IMR-90 (cell line): Measurements from ENCODE around the gene CXXC1. TPM values are rescaled to one million over a fixed set of nuclear protein-coding genes. Genes with fewer than 3 reads are reported as not detected.

Experiments used
- ATAC-seq: fragments of 200-7000 bp; cut with Tn5 transposase; 2 replicates; pipeline ENCODE4 v1.9.1; 2020; ENCODE audit warnings: low read depth, mild to moderate bottlenecking, moderate library complexity
- BruUV-seq: library from RNA; stranded (reverse); fragments of 400-500 nt; replicated peaks from 2 replicates; lab custom pipeline; 2021; lab: Mats Ljungman, UMichigan
- CTCF ChIA-PET: fragments of 300-600 bp; formaldehyde crosslinking; extraction: SDS; loops from one replicate; lab custom pipeline; 2021; ENCODE audit warnings: antibody characterized with exemption; lab: Yijun Ruan, JAX
- POLR2A ChIA-PET: fragments of 300-600 bp; sonication (Branson Sonifier 250); formaldehyde crosslinking; loops from one replicate; lab custom pipeline; 2022; ENCODE audit warnings: antibody characterized with exemption; ENCODE audit not compliant: unreplicated experiment; lab: Charles Lee
- DNase-seq: peaks from one replicate; pipeline ENCODE4 v3.0.0; 2013
- H2AFZ ChIP-seq: replicated peaks from 2 replicates; pipeline ENCODE3; 2013; ENCODE audit warnings: low read length, mild to moderate bottlenecking; ENCODE audit not compliant: poor library complexity
- H2AK5ac ChIP-seq: 2 replicates; pipeline ENCODE4 v1.6.1; 2013; ENCODE audit warnings: low read depth, low read length, inconsistent platforms
- H2AK9ac ChIP-seq: replicated peaks from 2 replicates; pipeline ENCODE3; 2013; ENCODE audit warnings: mild to moderate bottlenecking, low read depth, low read length, moderate library complexity; ENCODE audit not compliant: poor library complexity
- H2BK120ac ChIP-seq: 2 replicates; pipeline ENCODE4 v1.6.1; 2013; ENCODE audit warnings: low read depth, low read length, inconsistent platforms
- H2BK15ac ChIP-seq: 3 replicates; pipeline ENCODE4 v1.6.1; 2013; ENCODE audit warnings: low read depth, low read length, inconsistent platforms
- H2BK20ac ChIP-seq: 2 replicates; pipeline ENCODE4 v1.6.1; 2013; ENCODE audit warnings: low read depth, mild to moderate bottlenecking, inconsistent platforms, low read length, moderate library complexity
- H2BK5ac ChIP-seq: 2 replicates; pipeline ENCODE4 v1.6.1; 2013; ENCODE audit warnings: mild to moderate bottlenecking, low read depth, low read length, inconsistent platforms; ENCODE audit not compliant: poor library complexity, severe bottlenecking
- H3K14ac ChIP-seq: replicated peaks from 2 replicates; pipeline ENCODE4 v1.6.1; 2013; ENCODE audit warnings: low read depth, low read length, inconsistent platforms
- H3K18ac ChIP-seq: 2 replicates; pipeline ENCODE4 v1.6.1; 2013; ENCODE audit warnings: low read depth, low read length, control low read depth
- H3K23ac ChIP-seq: 2 replicates; pipeline ENCODE4 v1.6.1; 2013; ENCODE audit warnings: low read depth, low read length, inconsistent platforms
- H3K27ac ChIP-seq: 2 replicates; pipeline ENCODE4 v1.5.1; 2013; ENCODE audit warnings: mild to moderate bottlenecking, control low read depth, low read length; ENCODE audit not compliant: insufficient read depth
- H3K27me3 ChIP-seq: 2 replicates; pipeline ENCODE4 v1.6.1; 2013; ENCODE audit warnings: low read length; ENCODE audit not compliant: control insufficient read depth, insufficient read depth
- H3K36me3 ChIP-seq: 2 replicates; pipeline ENCODE4 v1.6.1; 2013; ENCODE audit warnings: low read length, mixed read lengths; ENCODE audit not compliant: control insufficient read depth, insufficient read depth
- H3K4ac ChIP-seq: 2 replicates; pipeline ENCODE4 v1.6.1; 2013; ENCODE audit warnings: low read depth, low read length, inconsistent platforms
- H3K4me1 ChIP-seq: 2 replicates; pipeline ENCODE4 v1.6.1; 2013; ENCODE audit warnings: low read length, mixed read lengths; ENCODE audit not compliant: control insufficient read depth, insufficient read depth
- H3K4me2 ChIP-seq: 2 replicates; pipeline ENCODE4 v1.6.1; 2013; ENCODE audit warnings: low read depth, mild to moderate bottlenecking, control low read depth, low read length, moderate library complexity
- H3K4me3 ChIP-seq: 2 replicates; pipeline ENCODE4 v1.5.1; 2013; ENCODE audit warnings: low read depth, mild to moderate bottlenecking, control low read depth, low read length, moderate library complexity; ENCODE audit not compliant: insufficient read depth
- H3K56ac ChIP-seq: 2 replicates; pipeline ENCODE4 v1.6.1; 2013; ENCODE audit warnings: low read length, inconsistent platforms; ENCODE audit not compliant: insufficient read depth; ENCODE audit errors: extremely low read depth
- H3K79me1 ChIP-seq, 2 experiments: 2 replicates each; pipeline ENCODE4 v1.6.1; 2013; ENCODE audit warnings: low read length in 2 of 2, inconsistent platforms in 1 of 2, low read depth in 1 of 2
- H3K9ac ChIP-seq: 2 replicates; pipeline ENCODE4 v1.6.1; 2013; ENCODE audit warnings: low read depth, low read length, control low read depth
- H3K9me1 ChIP-seq: 2 replicates; pipeline ENCODE4 v1.6.1; 2013; ENCODE audit warnings: low read length, inconsistent platforms; ENCODE audit not compliant: insufficient read depth
- H3K9me3 ChIP-seq: 2 replicates; pipeline ENCODE4 v1.6.1; 2013; ENCODE audit warnings: low read length; ENCODE audit not compliant: control insufficient read depth, insufficient read depth
- H4K20me1 ChIP-seq: 2 replicates; pipeline ENCODE4 v1.6.1; 2013; ENCODE audit warnings: low read length, inconsistent platforms; ENCODE audit not compliant: insufficient read depth
- H4K5ac ChIP-seq: 2 replicates; pipeline ENCODE4 v1.6.1; 2013; ENCODE audit warnings: mild to moderate bottlenecking, low read depth, low read length, control low read depth
- H4K8ac ChIP-seq, 2 experiments: 2 replicates each; pipeline ENCODE4 v1.6.1; 2013; ENCODE audit warnings: low read depth in 2 of 2, low read length in 2 of 2, control low read depth in 1 of 2, inconsistent platforms in 1 of 2
- H4K91ac ChIP-seq: 2 replicates; pipeline ENCODE4 v1.6.1; 2013; ENCODE audit warnings: low read depth, low read length, inconsistent platforms; ENCODE audit not compliant: insufficient read depth
- POLR2A ChIP-seq: IDR thresholded peaks from 2 replicates; pipeline ENCODE4 v1.6.1; 2012; ENCODE audit warnings: mild to moderate bottlenecking, low read depth, low read length
- WGBS, 2 experiments: methylation state at CpG; one replicate each; pipeline versions ENCODE4 v1.1.5 to v1.1.7; 2013; ENCODE audit warnings: missing lambda C conversion rate in 2 of 2; ENCODE audit not compliant: insufficient read length in 1 of 2; ENCODE audit errors: extremely low coverage in 2 of 2; 5-methylcytosine and 5-hydroxymethylcytosine counted together
- dilution Hi-C: fragments of 300-500 bp; cut with HindIII; formaldehyde crosslinking; loops from one replicate; pipeline ENCODE4 v1.14.3; 2018; ENCODE audit warnings: low sequenced_read_pairs; ENCODE audit not compliant: unreplicated experiment
- in situ Hi-C: fragments of 300-500 bp; cut with MboI; formaldehyde crosslinking; loops from 3 replicates; pipeline ENCODE4 v1.14.3; 2019; ENCODE audit warnings: low sequenced_read_pairs, inconsistent platforms, mixed read lengths
- intact Hi-C: fragments of 100-400 bp; cut with micrococcal nuclease; formaldehyde crosslinking; loops from 2 replicates; pipeline ENCODE4 v1.10.0; 2022
- polyA plus RNA-seq, 3 experiments: library from polyadenylated mRNA; depleted of rRNA; stranded (reverse); fragments of >200 nt; gene quantifications; 2 replicates each; pipeline ENCODE4 v1.2.3, GENCODE V29; 2012; ENCODE audit warnings: low replicate concordance in 1 of 3
- total RNA-seq: library from RNA; depleted of rRNA; stranded (reverse); fragments of >200 nt; gene quantifications from 2 replicates; pipeline ENCODE4 v1.2.3, GENCODE V29; 2012

CXXC1 gene
- total and polyA plus RNA-seq, 2 of the 4 experiments (the other 2 are of a cell fraction) = 24.0 to 66.2 TPM

DNA sequence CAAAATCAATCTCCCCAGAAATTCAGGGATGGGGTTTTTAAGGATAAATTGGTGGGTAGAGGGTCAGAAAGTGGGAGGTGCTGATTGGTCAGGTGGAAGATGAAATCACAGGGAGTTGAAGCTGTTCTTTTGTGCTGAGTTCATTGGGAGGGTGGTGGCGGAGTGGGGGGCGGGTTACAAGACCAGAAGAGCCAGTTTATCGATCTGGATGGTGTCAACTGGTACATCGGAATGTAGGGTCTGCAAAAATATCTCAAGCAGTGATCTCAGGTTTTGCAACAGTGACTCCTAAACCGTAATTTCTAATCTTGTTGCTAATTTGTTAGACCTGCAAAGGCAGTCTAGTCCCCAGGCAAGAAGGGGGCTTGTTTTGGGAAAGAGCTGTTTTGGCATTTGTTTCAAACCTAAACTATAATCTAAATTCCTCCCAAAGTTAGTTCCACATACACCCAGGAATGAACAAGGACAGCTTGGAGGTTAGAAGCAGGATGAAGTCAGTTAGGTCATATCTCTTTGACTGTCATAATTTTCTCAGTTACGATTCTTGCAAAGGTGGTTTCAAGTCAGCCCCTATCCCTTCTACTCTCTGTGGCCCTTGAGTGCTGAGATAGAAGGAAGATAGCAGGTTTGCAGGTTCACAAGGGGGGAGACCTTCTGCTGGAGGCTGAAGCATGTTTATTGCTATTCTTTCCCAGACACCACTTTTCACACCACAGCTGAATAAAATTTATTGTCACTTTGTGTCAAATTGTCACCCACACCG lies 12.3 kb upstream of the CXXC1 start:
- CTCF ChIA-PET = no interaction called here
- in situ Hi-C loops = loop anchor here (25.0 kb wide), 2 partner anchors 737 to 1663 kb away; partner anchors contain the start of gene SMAD4
- Histone ChIP-seq H3K79me1 (no peaks in the 10 kb centered on the region), H2BK15ac (no peak overlapping the region), H3K9ac (no peak overlapping the region), H3K4me3 (no peak overlapping the region), H3K27me3 (peaks cover 15% of the 10 kb centered on the region), H3K14ac (no peak overlapping the region), H4K8ac (no peak overlapping the region), H4K5ac (no peak overlapping the region), H3K9me3 (no peaks in the 10 kb centered on the region), H3K4me2 (no peak overlapping the region), H2BK20ac (no peak overlapping the region), H2AFZ (no peak overlapping the region), H3K18ac (no peak overlapping the region), H3K4me1 (no peaks in the 10 kb centered on the region), H3K56ac (no peak overlapping the region), H2AK5ac (no peak overlapping the region), H2BK120ac (no peak overlapping the region), H2BK5ac (no peak overlapping the region), H4K20me1 (no peaks in the 10 kb centered on the region), H3K4ac (no peak overlapping the region), H4K91ac (no peak overlapping the region), H3K36me3 (no peaks in the 10 kb centered on the region), H3K9me1 (no peaks in the 10 kb centered on the region), H3K23ac (no peak overlapping the region), H2AK9ac (no peak overlapping the region), H3K27ac (no peak overlapping the region)
- DNase-seq (no peak), ATAC-seq (no peak)
- TF ChIP-seq POLR2A = no peak
- intact Hi-C loops = no loop called here
- dilution Hi-C loops = no loop called here
- WGBS, 2 experiments = 82% methylated on average over 4 of the region's 7 CpGs; no CpG with 5 or more reads in 1 of the 2 experiments
- BruUV-seq = no TSS peak
- POLR2A ChIA-PET = no interaction called here
